Naive thymus-derived CD4-positive, alpha-beta T cell (primary cell): Measurements from ENCODE around the gene RLF. TPM values are rescaled to one million over a fixed set of nuclear protein-coding genes. Genes with fewer than 3 reads are reported as not detected.
A peak's percentile ranks its signal among the peaks of the same experiment; 100 is the strongest.

ENCODE experiments used
- ATAC-seq: fragments of 150-1000 bp; cut with Tn5 transposase; 2 replicates; pipeline ENCODE4 v1.10.0; 2021; ENCODE audit warnings: mild to moderate bottlenecking, moderate library complexity
- CTCF ChIA-PET: fragments of 350-600 bp; sonication (Branson Sonifier 250); formaldehyde crosslinking; loops from one replicate; lab custom pipeline; 2021; ENCODE audit warnings: antibody characterized with exemption; lab: Charles Lee
- POLR2A ChIA-PET: fragments of 350-600 bp; sonication (Branson Sonifier 250); formaldehyde crosslinking; loops from one replicate; lab custom pipeline; 2021; ENCODE audit warnings: antibody characterized with exemption, inconsistent platforms; lab: Charles Lee
- DNase-seq, 9 donors: peaks; one replicate each; pipeline versions ENCODE4 v3.0.0 to v3.0.0-alpha.2; 2020 to 2022; ENCODE audit warnings: mixed read lengths in 1 of 9
- H3K27ac ChIP-seq: one replicate; pipeline ENCODE4 v1.7.0; 2013; ENCODE audit warnings: mild to moderate bottlenecking, low read depth, low read length, moderate library complexity
- H3K27me3 ChIP-seq, 2 donors: one replicate each; pipeline ENCODE4 v1.7.0; 2013; ENCODE audit warnings: low read length in 2 of 2, mild to moderate bottlenecking in 2 of 2, moderate library complexity in 2 of 2; ENCODE audit not compliant: control insufficient read depth in 2 of 2, insufficient read depth in 2 of 2
- H3K36me3 ChIP-seq, 3 experiments: 1 replicate in 2 of 3; 2 replicates in 1 of 3; pipeline ENCODE4 v1.7.0; 2013; ENCODE audit warnings: low read length in 3 of 3, mild to moderate bottlenecking in 3 of 3, moderate library complexity in 1 of 3; ENCODE audit not compliant: insufficient read depth in 3 of 3, control insufficient read depth in 2 of 3
- H3K4me1 ChIP-seq, 2 donors: one replicate each; pipeline ENCODE4 v1.7.0; 2013; ENCODE audit warnings: low read length in 2 of 2, mild to moderate bottlenecking in 2 of 2, moderate library complexity in 1 of 2; ENCODE audit not compliant: control insufficient read depth in 2 of 2, insufficient read depth in 2 of 2
- H3K4me3 ChIP-seq: 2 replicates; pipeline ENCODE4 v1.7.0; 2013; ENCODE audit warnings: mild to moderate bottlenecking, low read length
- H3K9me3 ChIP-seq, 3 experiments: 1 replicate in 2 of 3; 2 replicates in 1 of 3; pipeline ENCODE4 v1.7.0; 2013; ENCODE audit warnings: low read length in 3 of 3; ENCODE audit not compliant: control insufficient read depth in 2 of 3
- H3K27ac Mint-ChIP-seq, 9 donors: one replicate each; pipeline ENCODE4 v1.8.0; 2020 to 2022; ENCODE audit warnings: mixed read lengths in 9 of 9, mild to moderate bottlenecking in 8 of 9, moderate library complexity in 5 of 9, inconsistent platforms in 2 of 9
- H3K27me3 Mint-ChIP-seq, 5 donors: one replicate each; pipeline ENCODE4 v1.8.0; 2021 to 2022; ENCODE audit warnings: mixed read lengths in 5 of 5, mild to moderate bottlenecking in 1 of 5
- H3K36me3 Mint-ChIP-seq, 5 donors: one replicate each; pipeline ENCODE4 v1.8.0; 2020 to 2022; ENCODE audit warnings: mixed read lengths in 5 of 5, mild to moderate bottlenecking in 3 of 5, inconsistent platforms in 1 of 5
- H3K4me1 Mint-ChIP-seq, 7 donors: one replicate each; pipeline ENCODE4 v1.8.0; 2020 to 2022; ENCODE audit warnings: mixed read lengths in 7 of 7, mild to moderate bottlenecking in 3 of 7, inconsistent platforms in 1 of 7
- H3K4me3 Mint-ChIP-seq, 10 donors: one replicate each; pipeline ENCODE4 v1.8.0; 2020 to 2022; ENCODE audit warnings: mild to moderate bottlenecking in 10 of 10, mixed read lengths in 10 of 10, moderate library complexity in 6 of 10, inconsistent platforms in 2 of 10
- H3K9me3 Mint-ChIP-seq, 11 donors: one replicate each; pipeline ENCODE4 v1.8.0; 2020 to 2022; ENCODE audit warnings: mixed read lengths in 11 of 11, mild to moderate bottlenecking in 4 of 11, inconsistent platforms in 1 of 11, moderate library complexity in 1 of 11
- intact Hi-C, 2 donors: fragments of 100-400 bp; cut with micrococcal nuclease; formaldehyde crosslinking; loops; one replicate each; pipeline ENCODE4 v1.15.1; 2023
- polyA plus RNA-seq, 2 donors: library from polyadenylated mRNA; unstranded; fragments of 300-500 nt; fragmentation: Illumina TruSeq; gene quantifications; one replicate each; pipeline ENCODE4 v1.2.3, GENCODE V29; 2021
- total RNA-seq, 6 experiments: library from RNA in 5 of 6; stranded (reverse) in 5 of 6; gene quantifications; 1 replicate in 5 of 6; 2 replicates in 1 of 6; pipeline ENCODE4 v1.2.3 and lab custom pipeline; 2021 to 2026

The RLF gene
- total and polyA plus RNA-seq, 7 experiments from 2014 or later, result 9.9 to 28.6 (median 21.3) TPM

DNA sequence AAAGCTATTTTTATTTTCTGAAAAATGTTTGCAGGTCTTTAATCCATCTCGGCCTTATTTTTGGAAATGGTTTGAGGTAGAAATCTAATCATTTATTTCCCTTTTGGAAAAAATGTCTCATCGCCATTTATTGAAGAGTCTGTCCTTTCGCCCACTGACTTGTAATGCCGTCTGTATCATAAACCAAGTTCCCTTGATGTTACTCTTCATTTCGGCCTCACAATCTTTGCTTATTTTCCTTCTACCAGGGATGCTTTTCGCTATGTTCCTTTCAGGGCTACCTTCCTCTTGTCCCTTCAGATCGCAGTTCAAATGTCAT lies 422 bp upstream of the RLF start:
- Histone ChIP-seq H3K4me1 (peaks cover 22 to 25% of the 10 kb centered on the region in 2 donors), H3K36me3 (peaks cover 0 to 6% (median 0%) of the 10 kb centered on the region in 3 experiments), H3K27ac (peak overlapping the region; percentile 88), H3K4me3 (peak overlapping the region; percentile 76), H3K27me3 (no peaks in the 10 kb centered on the region), H3K9me3 (no peaks in the 10 kb centered on the region)
- no peak for ATAC-seq
- ChIA-PET CTCF (interaction anchor here (0.7 to 0.9 kb wide), 2 partner anchors 62 to 240 kb away, joined by 3 read pairs; no protein-coding TSS in a partner anchor), POLR2A (interaction anchor here (0.6 to 3.1 kb wide), 10 partner anchors 9 to 531 kb away, joined by 3 to 18 read pairs (median 4); partner anchors contain the start of gene NFYC)
- intact Hi-C loops, result loop anchor here (1.0 to 5.0 kb wide), 11 partner anchors 82 to 702 kb away; partner anchors contain the start of genes CAP1 (in 2 of the 2), CITED4 (in 2 of the 2), ZMPSTE24 (in 2 of the 2) and ZNF684 (in 2 of the 2)
- DNase-seq, result no peak
- Mint-ChIP-seq H3K4me3 (no peak overlapping the region), H3K9me3 (no peaks in the 10 kb centered on the region), H3K27ac (peak overlapping the region in 2 of 9 donors; percentile 99 to 100), H3K4me1 (peaks cover 5 to 14% (median 7%) of the 10 kb centered on the region in 7 donors), H3K36me3 (peaks cover 0 to 6% (median 0%) of the 10 kb centered on the region in 5 donors), H3K27me3 (no peaks in the 10 kb centered on the region)

GRCh38 chr1:40161888-40162397 lies 756 bp downstream of the RLF start:
- no peak overlapping the region for H3K4me3 Mint-ChIP-seq
- peak in 1 of 9 donors; percentile 14 for DNase-seq
- no peaks in the 10 kb centered on the region for H3K9me3 Mint-ChIP-seq

GRCh38 chr1:40162753-40163441 lies 1.7 kb downstream of the RLF start:
- ATAC-seq, result no peak
- Mint-ChIP-seq H3K4me3 (no peak overlapping the region), H3K27me3 (no peaks in the 10 kb centered on the region), H3K36me3 (peaks cover 0 to 10% (median 0%) of the 10 kb centered on the region in 5 donors), H3K4me1 (peaks cover 7 to 30% (median 18%) of the 10 kb centered on the region in 7 donors), H3K9me3 (no peaks in the 10 kb centered on the region), H3K27ac (no peak overlapping the region)
- ChIA-PET CTCF (interaction anchor here (0.5 to 3.8 kb wide), 5 partner anchors 10 to 840 kb away, joined by 3 to 12 read pairs (median 3); no protein-coding TSS in a partner anchor), POLR2A (interaction anchor here (1.0 to 3.1 kb wide), 4 partner anchors 11 to 233 kb away, joined by 3 to 18 read pairs (median 6); no protein-coding TSS in a partner anchor)
- peaks cover 0 to 6% (median 0%) of the 10 kb centered on the region in 3 experiments for H3K36me3 ChIP-seq
- DNase-seq, result no peak
- H3K4me1 ChIP-seq, result peaks cover 26 to 29% of the 10 kb centered on the region in 2 donors
- peak overlapping the region; percentile 76 for H3K4me3 ChIP-seq
- H3K27ac ChIP-seq, result peak overlapping the region; percentile 88
- no peaks in the 10 kb centered on the region for H3K9me3 ChIP-seq
- intact Hi-C loops, result loop anchor here (5.0 kb wide), 4 partner anchors 79 to 369 kb away; partner anchors contain the start of genes ZFP69B (in 1 of the 2) and ZNF684 (in 1 of the 2)
- no peaks in the 10 kb centered on the region for H3K27me3 ChIP-seq

More at GRCh38 chr1:40161888-40162397, 756 bp downstream of the RLF start:
- Histone ChIP-seq H3K36me3 (peaks cover 0 to 6% (median 0%) of the 10 kb centered on the region in 3 experiments), H3K27ac (peak overlapping the region; percentile 88), H3K27me3 (no peaks in the 10 kb centered on the region), H3K9me3 (no peaks in the 10 kb centered on the region), H3K4me3 (peak overlapping the region; percentile 76), H3K4me1 (peaks cover 22 to 26% of the 10 kb centered on the region in 2 donors)
- Mint-ChIP-seq H3K36me3 (peaks cover 0 to 7% (median 0%) of the 10 kb centered on the region in 5 donors), H3K27ac (no peak overlapping the region), H3K27me3 (no peaks in the 10 kb centered on the region), H3K4me1 (peaks cover 6 to 21% (median 8%) of the 10 kb centered on the region in 7 donors)
- intact Hi-C loops, result loop anchor here (1.0 to 5.0 kb wide), 11 partner anchors 80 to 700 kb away; partner anchors contain the start of genes CAP1 (in 2 of the 2), CITED4 (in 2 of the 2), ZMPSTE24 (in 2 of the 2) and ZNF684 (in 2 of the 2)
- CTCF ChIA-PET, result interaction anchor here (1.1 to 3.8 kb wide), 3 partner anchors 9 to 85 kb away, joined by 3 to 12 read pairs (median 5); no protein-coding TSS in a partner anchor
- ATAC-seq, result peak; percentile 16
- POLR2A ChIA-PET, result interaction anchor here (0.6 to 3.1 kb wide), 9 partner anchors 10 to 234 kb away, joined by 3 to 18 read pairs (median 4); partner anchors contain the start of gene SMAP2

DNA sequence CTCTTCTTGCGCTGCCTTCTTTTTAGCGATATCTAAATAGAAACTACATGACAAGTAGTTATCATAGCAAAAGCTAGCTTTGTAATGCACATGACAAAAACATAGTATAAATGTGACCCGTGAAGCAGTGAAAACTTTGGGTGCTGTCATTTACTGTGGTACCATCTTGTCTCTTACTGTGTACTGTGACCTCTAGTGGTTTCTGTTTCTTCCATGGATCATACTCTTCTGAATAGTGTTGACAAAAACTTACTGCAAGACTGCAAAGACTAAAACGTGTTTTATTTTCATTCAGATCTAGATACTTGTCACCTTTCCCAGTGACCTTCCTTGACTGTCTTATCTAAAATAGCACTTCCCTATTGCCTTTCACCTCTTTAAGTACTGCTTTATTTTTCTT lies 6.1 kb downstream of the RLF start:
- intact Hi-C loops, result loop anchor here in 1 of 2 donors (2.0 kb wide), 1 partner anchor 15 kb away; no protein-coding TSS in a partner anchor
- Histone ChIP-seq H3K9me3 (no peaks in the 10 kb centered on the region), H3K4me1 (peaks cover 30 to 32% of the 10 kb centered on the region in 2 donors), H3K36me3 (no peaks in the 10 kb centered on the region), H3K27me3 (no peaks in the 10 kb centered on the region), H3K4me3 (no peak overlapping the region), H3K27ac (no peak overlapping the region)
- Mint-ChIP-seq H3K36me3 (peaks cover 0 to 8% (median 0%) of the 10 kb centered on the region in 5 donors), H3K27me3 (no peaks in the 10 kb centered on the region), H3K4me1 (peaks cover 17 to 32% (median 21%) of the 10 kb centered on the region in 7 donors), H3K27ac (peak overlapping the region in 2 of 9 donors; percentile 7 to 73), H3K9me3 (no peaks in the 10 kb centered on the region), H3K4me3 (peak overlapping the region in 3 of 10 donors; percentile 3 to 39 (median 12))
- DNase-seq, result no peak
- CTCF ChIA-PET, result no interaction called here
- no peak for ATAC-seq
- POLR2A ChIA-PET, result interaction anchor here (1.1 kb wide), 1 partner anchor 22 kb away, joined by 3 read pairs; no protein-coding TSS in a partner anchor

- H3K27me3 ChIP-seq, result no peaks in the 10 kb centered on the region
- Mint-ChIP-seq H3K4me1 (peaks cover 13 to 56% (median 46%) of the 10 kb centered on the region in 7 donors), H3K27me3 (no peaks in the 10 kb centered on the region), H3K27ac (peak overlapping the region in 1 of 9 donors; percentile 38), H3K4me3 (peak overlapping the region in 5 of 10 donors; percentile 3 to 42 (median 10)), H3K9me3 (no peaks in the 10 kb centered on the region), H3K36me3 (peaks cover 0 to 5% (median 2%) of the 10 kb centered on the region in 5 donors)
- peaks cover 7 to 17% of the 10 kb centered on the region in 2 donors for H3K4me1 ChIP-seq
- DNase-seq (no peak), ATAC-seq (no peak)
- CTCF ChIA-PET, result interaction anchor here (0.6 kb wide), 1 partner anchor 228 kb away, joined by 4 read pairs; no protein-coding TSS in a partner anchor
- no peaks in the 10 kb centered on the region for H3K9me3 ChIP-seq
- POLR2A ChIA-PET, result interaction anchor here (0.8 kb wide), 2 partner anchors 13 to 86 kb away, joined by 3 to 7 read pairs; no protein-coding TSS in a partner anchor
- no peak overlapping the region for H3K27ac ChIP-seq
- no peak overlapping the region for H3K4me3 ChIP-seq
- H3K36me3 ChIP-seq, result no peaks in the 10 kb centered on the region
- intact Hi-C loops, result no loop called here
These were observed 9.8 kb downstream of the RLF start for GRCh38 chr1:40171036-40171435.

- no peak for ATAC-seq
These were observed 13.6 kb downstream of the RLF start for GRCh38 chr1:40174788-40175187.

More at GRCh38 chr1:40174788-40175187, 13.6 kb downstream of the RLF start:
- H3K36me3 ChIP-seq, result no peaks in the 10 kb centered on the region
- Mint-ChIP-seq H3K4me3 (peak overlapping the region in 2 of 10 donors; percentile 14 to 32), H3K4me1 (peaks cover 21 to 86% (median 62%) of the 10 kb centered on the region in 7 donors), H3K27me3 (no peaks in the 10 kb centered on the region), H3K9me3 (no peaks in the 10 kb centered on the region), H3K36me3 (peaks cover 4 to 14% (median 13%) of the 10 kb centered on the region in 5 donors), H3K27ac (peak overlapping the region in 3 of 9 donors; percentile 12 to 67 (median 66))
- H3K9me3 ChIP-seq, result no peaks in the 10 kb centered on the region
- H3K4me1 ChIP-seq, result peaks cover 3 to 17% of the 10 kb centered on the region in 2 donors
- no peak overlapping the region for H3K4me3 ChIP-seq
- ChIA-PET POLR2A (interaction anchor here (0.6 kb wide), 1 partner anchor 104 kb away, joined by 5 read pairs; no protein-coding TSS in a partner anchor), CTCF (no interaction called here)
- no peaks in the 10 kb centered on the region for H3K27me3 ChIP-seq
- DNase-seq, result no peak
- intact Hi-C loops, result no loop called here
- no peak overlapping the region for H3K27ac ChIP-seq
